ENCODE data around the gene CACNA2D3.

The CACNA2D3 gene

DNA sequence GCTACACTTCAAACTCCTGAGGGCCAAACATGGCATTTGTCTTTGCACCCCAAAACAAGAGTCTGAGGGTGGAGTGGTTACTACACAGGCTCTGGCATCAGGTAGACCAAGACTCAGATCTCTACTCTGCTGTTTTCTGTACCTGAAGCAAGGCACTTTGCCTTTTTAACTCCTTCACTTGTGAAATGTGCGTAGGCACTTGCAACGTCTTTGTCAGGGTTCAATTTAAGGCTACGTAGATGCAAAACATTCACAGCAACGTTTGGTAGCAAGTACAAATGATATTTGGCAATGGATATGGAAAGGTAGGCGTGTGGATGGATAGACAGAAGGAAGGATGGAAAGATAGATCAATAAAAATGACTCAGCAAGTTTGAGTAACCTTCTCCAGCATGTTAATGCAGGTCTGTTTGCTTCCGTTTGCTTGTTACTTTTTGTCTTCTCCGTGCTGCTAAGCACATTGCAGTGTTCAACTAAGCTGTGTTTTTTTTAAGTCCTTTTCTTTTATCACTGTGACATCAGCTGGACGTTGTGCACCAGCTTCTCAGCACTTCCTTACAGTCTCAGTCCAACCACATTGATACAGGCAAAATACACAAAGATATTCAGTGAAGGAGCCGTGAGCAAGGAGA, 704.8 kb downstream of the CACNA2D3 start:
- peaks cover 0 to 4% (median 0%) of the 10 kb centered on the region in 4 donors for H3K4me1 ChIP-seq
- no peaks in the 10 kb centered on the region for H3K27me3 ChIP-seq
- intact Hi-C loops (cut with DNase I; ENCODE audit: low total_unique reads), result no loop called here
- peaks cover 0 to 7% (median 4%) of the 10 kb centered on the region in 3 donors for H3K9me3 ChIP-seq
- TF ChIP-seq, protein P1, sequence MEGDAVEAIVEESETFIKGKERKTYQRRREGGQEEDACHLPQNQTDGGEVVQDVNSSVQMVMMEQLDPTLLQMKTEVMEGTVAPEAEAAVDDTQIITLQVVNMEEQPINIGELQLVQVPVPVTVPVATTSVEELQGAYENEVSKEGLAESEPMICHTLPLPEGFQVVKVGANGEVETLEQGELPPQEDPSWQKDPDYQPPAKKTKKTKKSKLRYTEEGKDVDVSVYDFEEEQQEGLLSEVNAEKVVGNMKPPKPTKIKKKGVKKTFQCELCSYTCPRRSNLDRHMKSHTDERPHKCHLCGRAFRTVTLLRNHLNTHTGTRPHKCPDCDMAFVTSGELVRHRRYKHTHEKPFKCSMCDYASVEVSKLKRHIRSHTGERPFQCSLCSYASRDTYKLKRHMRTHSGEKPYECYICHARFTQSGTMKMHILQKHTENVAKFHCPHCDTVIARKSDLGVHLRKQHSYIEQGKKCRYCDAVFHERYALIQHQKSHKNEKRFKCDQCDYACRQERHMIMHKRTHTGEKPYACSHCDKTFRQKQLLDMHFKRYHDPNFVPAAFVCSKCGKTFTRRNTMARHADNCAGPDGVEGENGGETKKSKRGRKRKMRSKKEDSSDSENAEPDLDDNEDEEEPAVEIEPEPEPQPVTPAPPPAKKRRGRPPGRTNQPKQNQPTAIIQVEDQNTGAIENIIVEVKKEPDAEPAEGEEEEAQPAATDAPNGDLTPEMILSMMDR (IDR thresholded peaks at IDR 0.05), result no peak
- no peak for DNase-seq
- H3K36me3 ChIP-seq, result no peaks in the 10 kb centered on the region
- H3K27ac ChIP-seq, result no peak overlapping the region
- no peak overlapping the region for H3K4me3 ChIP-seq

DNA sequence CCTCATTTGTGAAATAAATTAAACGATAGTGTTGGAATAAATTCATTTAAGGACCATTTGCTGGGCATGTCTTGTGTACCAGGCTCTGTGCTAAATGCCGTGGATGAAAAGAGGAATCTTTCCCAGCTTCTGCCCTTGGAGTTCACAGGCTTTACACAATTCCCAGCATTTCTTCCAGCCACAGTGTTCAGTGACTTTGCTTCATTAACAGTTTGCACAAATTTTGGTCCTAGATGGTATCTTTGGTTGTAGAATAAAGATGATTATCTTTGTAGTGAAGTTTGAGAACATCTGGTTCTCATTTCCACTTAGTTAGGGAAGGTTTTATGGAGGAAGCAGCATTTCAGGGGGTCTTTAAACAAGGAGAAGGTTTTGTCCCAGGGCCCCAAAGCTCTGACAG, 705.4 kb downstream of the CACNA2D3 start:
- TF ChIP-seq, protein P1 (IDR thresholded peaks at IDR 0.05), result no peak
- intact Hi-C loops (cut with DNase I; ENCODE audit: low total_unique reads), result no loop called here
- H3K27me3 ChIP-seq, result no peaks in the 10 kb centered on the region
- no peak overlapping the region for H3K4me3 ChIP-seq
- H3K27ac ChIP-seq, result no peak overlapping the region
- DNase-seq, result no peak
- H3K36me3 ChIP-seq, result no peaks in the 10 kb centered on the region
- peaks cover 0 to 7% (median 4%) of the 10 kb centered on the region in 3 donors for H3K9me3 ChIP-seq
- no peaks in the 10 kb centered on the region for H3K4me1 ChIP-seq

DNA sequence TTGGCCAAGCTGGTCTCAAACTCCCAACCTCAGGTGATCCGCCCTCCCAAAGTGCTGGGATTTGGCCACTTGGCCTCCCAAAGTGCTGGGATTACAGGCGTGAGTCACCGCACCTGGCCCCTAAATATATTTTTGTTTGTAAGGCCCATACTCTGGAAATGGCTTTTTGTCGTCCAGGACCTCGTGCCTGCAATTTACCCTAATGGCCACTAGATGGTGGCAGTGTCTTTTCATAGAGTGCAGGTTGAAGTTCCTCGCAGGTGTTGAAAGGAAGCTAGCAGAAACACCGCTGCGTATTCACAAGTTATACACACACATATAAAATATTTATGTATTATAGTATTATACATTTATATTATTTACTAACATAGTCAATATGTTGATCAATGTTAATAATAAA, 708.3 kb downstream of the CACNA2D3 start:
- Histone ChIP-seq H3K36me3 (no peaks in the 10 kb centered on the region), H3K9me3 (peaks cover 0 to 7% (median 4%) of the 10 kb centered on the region in 3 donors), H3K27ac (no peak overlapping the region), H3K27me3 (no peaks in the 10 kb centered on the region), H3K4me1 (no peaks in the 10 kb centered on the region), H3K4me3 (no peak overlapping the region)
- no peak for DNase-seq
- intact Hi-C loops (cut with DNase I; ENCODE audit: low total_unique reads), result no loop called here
- TF ChIP-seq, protein P1 (IDR thresholded peaks at IDR 0.05), result no peak

DNA sequence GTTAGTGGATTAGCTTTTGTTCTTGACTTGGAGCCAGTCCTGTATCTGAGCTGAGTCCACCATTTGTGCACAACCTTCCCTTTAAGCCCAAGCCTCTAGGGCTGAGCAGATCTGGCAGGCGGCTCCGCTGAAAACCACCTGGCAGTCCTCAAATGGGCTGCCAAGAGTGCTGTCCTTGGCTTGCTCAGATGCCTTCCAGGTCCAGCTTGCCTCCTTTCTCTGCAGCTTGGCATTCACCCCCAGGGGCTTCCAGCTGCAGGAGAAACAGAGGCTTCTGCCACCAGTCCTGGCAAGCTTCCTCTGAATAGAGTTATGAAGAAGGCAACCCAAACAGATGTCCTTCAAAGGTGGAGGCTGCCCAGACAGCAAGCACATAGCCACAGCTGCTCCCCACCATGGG, 708.8 kb downstream of the CACNA2D3 start:
- intact Hi-C loops (cut with DNase I; ENCODE audit: low total_unique reads), result no loop called here
- TF ChIP-seq, protein P1 (IDR thresholded peaks at IDR 0.05), result no peak
- H3K9me3 ChIP-seq, result peaks cover 0 to 7% (median 4%) of the 10 kb centered on the region in 3 donors
- DNase-seq, result no peak
- no peaks in the 10 kb centered on the region for H3K4me1 ChIP-seq
- H3K27me3 ChIP-seq, result no peaks in the 10 kb centered on the region
- H3K36me3 ChIP-seq, result no peaks in the 10 kb centered on the region
- H3K27ac ChIP-seq, result no peak overlapping the region
- no peak overlapping the region for H3K4me3 ChIP-seq

DNA sequence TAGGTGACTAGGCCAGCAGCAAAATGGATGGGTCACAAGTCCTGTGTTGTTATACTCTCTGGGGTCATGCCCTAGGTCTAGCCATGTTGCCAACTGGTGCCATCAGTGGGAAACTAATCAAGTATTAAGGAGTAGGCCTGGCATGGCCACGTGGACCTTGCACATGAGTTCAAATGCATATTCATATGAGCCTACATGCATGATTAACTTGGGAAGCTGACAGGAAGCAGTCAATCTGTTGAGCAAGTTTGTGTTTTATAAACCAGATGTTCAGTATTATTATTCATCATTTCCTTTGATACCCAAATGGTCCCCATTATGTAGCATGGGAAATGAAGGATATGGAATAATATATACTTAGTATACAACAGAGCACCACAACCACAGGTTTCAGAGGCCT, 710.5 kb downstream of the CACNA2D3 start:
- Histone ChIP-seq H3K27me3 (no peaks in the 10 kb centered on the region), H3K4me1 (no peaks in the 10 kb centered on the region), H3K27ac (no peak overlapping the region), H3K4me3 (no peak overlapping the region), H3K36me3 (no peaks in the 10 kb centered on the region), H3K9me3 (peaks cover 0 to 7% (median 4%) of the 10 kb centered on the region in 3 donors)
- TF ChIP-seq, protein P1 (IDR thresholded peaks at IDR 0.05), result no peak
- DNase-seq, result no peak
- intact Hi-C loops (cut with DNase I; ENCODE audit: low total_unique reads), result no loop called here
